Measurements from ENCODE around the gene SKP2.
A peak's percentile ranks its signal among the peaks of the same experiment; 100 is the strongest.

The SKP2 gene

GRCh38 chr5:36150676-36151433 lies 1.1 kb upstream of the SKP2 start:
- Histone ChIP-seq H3K9me3 (ENCODE audit: low read length) (no peaks in the 10 kb centered on the region), H3K4me1 (ENCODE audit: insufficient read depth, low read length, severe bottlenecking) (peaks cover 49% of the 10 kb centered on the region), H3K9ac (ENCODE audit: low read length) (peak overlapping the region; percentile 76), H3K27ac (ENCODE audit: low read depth, low read length, poor library complexity, severe bottlenecking) (peak overlapping the region; percentile 49), H3K27me3 (ENCODE audit: insufficient read depth, low read length) (no peaks in the 10 kb centered on the region), H4K20me1 (ENCODE audit: insufficient read depth, low read length) (no peaks in the 10 kb centered on the region), H3K36me3 (ENCODE audit: insufficient read depth, low read length) (peaks cover 27% of the 10 kb centered on the region), H3K79me2 (ENCODE audit: insufficient read depth, low read length) (peaks cover 51% of the 10 kb centered on the region), H3F3A (ENCODE audit: insufficient read depth, low read length) (no peaks in the 10 kb centered on the region), H3K4me2 (ENCODE audit: low read length) (peak overlapping the region; percentile 74), H3K9me2 (ENCODE audit: low read depth, low read length) (no peaks in the 10 kb centered on the region), H3K4me3 (ENCODE audit: low read depth, low read length, poor library complexity, severe bottlenecking) (peak overlapping the region; percentile 72), H2AFZ (ENCODE audit: low read length) (no peak overlapping the region)
- TF ChIP-seq CTCF (IDR thresholded peaks at IDR 0.05; ENCODE audit: low read length) (no peak), EZH2 (IDR thresholded peaks at IDR 0.05; ENCODE audit: borderline replicate concordance, low read length) (no peak)

GRCh38 chr5:36152324-36153297 lies 700 bp downstream of the SKP2 start:
- peaks cover 48% of the 10 kb centered on the region for H3K4me1 ChIP-seq (ENCODE audit: insufficient read depth, low read length, severe bottlenecking)
- H3K9ac ChIP-seq (ENCODE audit: low read length): peak overlapping the region; percentile 83

GRCh38 chr5:36153298-36153677 lies 1.4 kb downstream of the SKP2 start:
- no peak overlapping the region for H3K27ac ChIP-seq (ENCODE audit: low read depth, low read length, poor library complexity, severe bottlenecking)
- no peaks in the 10 kb centered on the region for H4K20me1 ChIP-seq (ENCODE audit: insufficient read depth, low read length)
- peak overlapping the region; percentile 83 for H3K9ac ChIP-seq (ENCODE audit: low read length)
- no peak overlapping the region for H2AFZ ChIP-seq (ENCODE audit: low read length)
- peaks cover 47% of the 10 kb centered on the region for H3K79me2 ChIP-seq (ENCODE audit: insufficient read depth, low read length)
- H3K36me3 ChIP-seq (ENCODE audit: insufficient read depth, low read length): peaks cover 51% of the 10 kb centered on the region
- peak overlapping the region; percentile 95 for H3K4me2 ChIP-seq (ENCODE audit: low read length)
- no peak for TF ChIP-seq EZH2 (IDR thresholded peaks at IDR 0.05; ENCODE audit: borderline replicate concordance, low read length)
- peaks cover 42% of the 10 kb centered on the region for H3K4me1 ChIP-seq (ENCODE audit: insufficient read depth, low read length, severe bottlenecking)
- no peaks in the 10 kb centered on the region for H3K27me3 ChIP-seq (ENCODE audit: insufficient read depth, low read length)
- H3K9me2 ChIP-seq (ENCODE audit: low read depth, low read length): no peaks in the 10 kb centered on the region
- no peaks in the 10 kb centered on the region for H3K9me3 ChIP-seq (ENCODE audit: low read length)
- no peaks in the 10 kb centered on the region for H3F3A ChIP-seq (ENCODE audit: insufficient read depth, low read length)
- H3K4me3 ChIP-seq (ENCODE audit: low read depth, low read length, poor library complexity, severe bottlenecking): peak overlapping the region; percentile 72

More at GRCh38 chr5:36152324-36153297, 700 bp downstream of the SKP2 start:
- Histone ChIP-seq H3K4me2 (ENCODE audit: low read length) (peak overlapping the region; percentile 95), H4K20me1 (ENCODE audit: insufficient read depth, low read length) (no peaks in the 10 kb centered on the region), H3K9me2 (ENCODE audit: low read depth, low read length) (no peaks in the 10 kb centered on the region), H3K79me2 (ENCODE audit: insufficient read depth, low read length) (peaks cover 51% of the 10 kb centered on the region), H3K36me3 (ENCODE audit: insufficient read depth, low read length) (peaks cover 45% of the 10 kb centered on the region), H2AFZ (ENCODE audit: low read length) (no peak overlapping the region), H3F3A (ENCODE audit: insufficient read depth, low read length) (no peaks in the 10 kb centered on the region), H3K27ac (ENCODE audit: low read depth, low read length, poor library complexity, severe bottlenecking) (peak overlapping the region; percentile 1), H3K27me3 (ENCODE audit: insufficient read depth, low read length) (no peaks in the 10 kb centered on the region), H3K4me3 (ENCODE audit: low read depth, low read length, poor library complexity, severe bottlenecking) (peak overlapping the region; percentile 72), H3K9me3 (ENCODE audit: low read length) (no peaks in the 10 kb centered on the region)
- TF ChIP-seq EZH2 (IDR thresholded peaks at IDR 0.05; ENCODE audit: borderline replicate concordance, low read length) (no peak), CTCF (IDR thresholded peaks at IDR 0.05; ENCODE audit: low read length) (no peak)

Measured in OCI-LY1 (cell line).